B cell (primary cell): ENCODE results near the gene SLC24A1. TPM values are rescaled to one million over a fixed set of nuclear protein-coding genes. Genes with fewer than 3 reads are reported as not detected.

ENCODE experiments used
- ATAC-seq: fragments of 200-7000 bp; cut with Tn5 transposase; one replicate; pipeline ENCODE4 v1.10.0; 2021; ENCODE audit warnings: low read depth, mild to moderate bottlenecking, moderate number of reproducible peaks, moderate library complexity
- CTCF ChIA-PET: fragments of 350-600 bp; sonication (Branson Sonifier 250); formaldehyde crosslinking; loops from one replicate; lab custom pipeline; 2021; ENCODE audit warnings: antibody characterized with exemption, inconsistent platforms; lab: Charles Lee
- POLR2A ChIA-PET: fragments of 350-600 bp; sonication (Branson Sonifier 250); formaldehyde crosslinking; loops from one replicate; lab custom pipeline; 2021; ENCODE audit warnings: antibody characterized with exemption; lab: Charles Lee
- DNase-seq: peaks from one replicate; pipeline ENCODE4 v3.0.0; 2013
- H2AFZ ChIP-seq: 2 replicates; pipeline ENCODE4 v1.6.1; 2012; ENCODE audit warnings: mild to moderate bottlenecking, low read depth, low read length; ENCODE audit not compliant: insufficient read depth, poor library complexity, severe bottlenecking
- H3K27ac ChIP-seq, 2 donors: 1 replicate in 1 of 2; 2 replicates in 1 of 2; pipeline ENCODE4 v1.5.1; 2012 to 2013; ENCODE audit warnings: low read length in 2 of 2, mild to moderate bottlenecking in 2 of 2, moderate library complexity in 1 of 2
- H3K27me3 ChIP-seq, 4 experiments: fragments of 200-600 bp in 1 of 4; sonication (generic) in 1 of 4; replicated peaks in 1 of 4; 1 replicate in 2 of 4; 2 replicates in 2 of 4; pipeline versions ENCODE4 v1.6.1 to v1.7.0; 2013 to 2016; ENCODE audit warnings: low read length in 3 of 4, mild to moderate bottlenecking in 2 of 4, mixed read lengths in 1 of 4, moderate library complexity in 1 of 4; ENCODE audit not compliant: insufficient read depth in 4 of 4, control insufficient read depth in 3 of 4; ENCODE audit errors: control extremely low read depth in 1 of 4
- H3K36me3 ChIP-seq, 2 experiments: replicated peaks in 1 of 2; 1 replicate in 1 of 2; 2 replicates in 1 of 2; pipeline versions ENCODE4 v1.6.1 to v1.7.1; 2013; ENCODE audit warnings: low read length in 1 of 2; ENCODE audit not compliant: insufficient read depth in 2 of 2, control insufficient read depth in 1 of 2; ENCODE audit errors: control extremely low read depth in 1 of 2, extremely low read depth in 1 of 2
- H3K4me1 ChIP-seq, 2 donors: fragments of 200-600 bp in 1 of 2; sonication (generic) in 1 of 2; 1 replicate in 1 of 2; 2 replicates in 1 of 2; pipeline versions ENCODE4 v1.5.1 to v1.6.1; 2013 to 2017; ENCODE audit warnings: low read length in 2 of 2; ENCODE audit not compliant: control insufficient read depth in 2 of 2, insufficient read depth in 2 of 2
- H3K4me2 ChIP-seq: replicated peaks from 2 replicates; pipeline ENCODE3; 2012; ENCODE audit warnings: mild to moderate bottlenecking, low read depth, low read length; ENCODE audit not compliant: poor library complexity, severe bottlenecking
- H3K4me3 ChIP-seq, 5 experiments: fragments of 200-600 bp in 1 of 5; sonication (generic) in 1 of 5; 1 replicate in 3 of 5; 2 replicates in 2 of 5; pipeline versions ENCODE4 v1.5.1 to v1.7.0; 2011 to 2016; ENCODE audit warnings: low read length in 4 of 5, mild to moderate bottlenecking in 4 of 5, low read depth in 2 of 5, control low read depth in 1 of 5, moderate library complexity in 1 of 5; ENCODE audit not compliant: insufficient read depth in 1 of 5; ENCODE audit errors: control extremely low read depth in 1 of 5, extremely low read depth in 1 of 5
- H3K79me2 ChIP-seq: fragments of 200-600 bp; sonication (generic); one replicate; pipeline ENCODE4 v1.6.0; 2016; ENCODE audit warnings: low read length; ENCODE audit not compliant: control insufficient read depth, insufficient read depth
- H3K9ac ChIP-seq: fragments of 200-600 bp; sonication (generic); 2 replicates; pipeline ENCODE4 v1.6.1; 2017; ENCODE audit warnings: mild to moderate bottlenecking, low read length, moderate library complexity
- H3K9me3 ChIP-seq, 3 donors: one replicate each; pipeline versions ENCODE4 v1.6.1 to v1.7.1; 2013; ENCODE audit warnings: low read length in 2 of 3; ENCODE audit not compliant: control insufficient read depth in 2 of 3, insufficient read depth in 1 of 3; ENCODE audit errors: control extremely low read depth in 1 of 3
- H4K20me1 ChIP-seq: 2 replicates; pipeline ENCODE4 v1.6.0; 2012; ENCODE audit warnings: mild to moderate bottlenecking, low read length; ENCODE audit not compliant: insufficient read depth, control insufficient read depth, poor library complexity, severe bottlenecking
- H3K27ac Mint-ChIP-seq: one replicate; pipeline ENCODE4 v1.8.0; 2021; ENCODE audit warnings: mixed read lengths
- H3K27me3 Mint-ChIP-seq: one replicate; pipeline ENCODE4 v1.8.0; 2021; ENCODE audit warnings: mixed read lengths
- H3K4me1 Mint-ChIP-seq: one replicate; pipeline ENCODE4 v1.8.0; 2021; ENCODE audit warnings: mixed read lengths
- H3K4me3 Mint-ChIP-seq: one replicate; pipeline ENCODE4 v1.8.0; 2021; ENCODE audit warnings: mixed read lengths
- H3K9me3 Mint-ChIP-seq: one replicate; pipeline ENCODE4 v1.8.0; 2022; ENCODE audit warnings: mixed read lengths; ENCODE audit not compliant: insufficient read depth
- CTCF ChIP-seq: fragments of 200-600 bp; IDR thresholded peaks from one replicate; pipeline ENCODE4 v1.8.0; 2022; ENCODE audit warnings: antibody characterized with exemption, mild to moderate bottlenecking
- EZH2 ChIP-seq: IDR thresholded peaks from 2 replicates; pipeline ENCODE4 v1.6.1; 2012; ENCODE audit warnings: borderline replicate concordance, low read depth, mild to moderate bottlenecking, moderate library complexity, low read length; ENCODE audit not compliant: insufficient read depth, poor library complexity, severe bottlenecking
- WGBS: methylation state at CpG from one replicate; pipeline ENCODE4 v1.1.5; 2013; ENCODE audit warnings: missing lambda C conversion rate; ENCODE audit not compliant: insufficient coverage; 5-methylcytosine and 5-hydroxymethylcytosine counted together
- intact Hi-C: fragments of 100-400 bp; cut with micrococcal nuclease; formaldehyde crosslinking; loops from one replicate; pipeline ENCODE4 v1.10.0; 2022
- polyA plus RNA-seq: library from polyadenylated mRNA; depleted of rRNA; stranded (reverse); fragments of >200 nt; gene quantifications from 2 replicates; pipeline ENCODE4 v1.2.3, GENCODE V29; 2012
- total RNA-seq, 2 donors: library from RNA; stranded (reverse); fragments of 120-200 nt in 1 of 2; gene quantifications; 1 replicate in 1 of 2; 2 replicates in 1 of 2; pipeline versions ENCODE4 v1.2.3 to v1.2.4, GENCODE V29; 2013 to 2022

The SLC24A1 gene
- total and polyA plus RNA-seq, 2 donors (not counting 1 experiment from before 2014, with no cell fraction given): 1.7 to 6.7 TPM

- H3K79me2 ChIP-seq: no peaks in the 10 kb centered on the region
- H3K27ac Mint-ChIP-seq: no peak overlapping the region
- no peaks in the 10 kb centered on the region for H3K4me1 ChIP-seq
- peak overlapping the region in 1 of 2 donors; percentile 8 for H3K27ac ChIP-seq
- no peaks in the 10 kb centered on the region for H3K4me1 Mint-ChIP-seq
- H3K9me3 ChIP-seq: no peaks in the 10 kb centered on the region
- peaks cover 9 to 50% of the 10 kb centered on the region in 2 experiments for H3K36me3 ChIP-seq
- H3K27me3 ChIP-seq: no peaks in the 10 kb centered on the region
- H2AFZ ChIP-seq: no peak overlapping the region
- H3K27me3 Mint-ChIP-seq: no peaks in the 10 kb centered on the region
- TF ChIP-seq CTCF: no peak
- TF ChIP-seq EZH2: no peak
- H3K4me2 ChIP-seq: no peak overlapping the region
- WGBS: no CpG with 5 or more reads among the region's 1 CpG
- ATAC-seq (no peak), DNase-seq (no peak)
- POLR2A ChIA-PET: no interaction called here
- intact Hi-C loops: no loop called here
- no peak overlapping the region for H3K4me3 Mint-ChIP-seq
- no peak overlapping the region for H3K4me3 ChIP-seq
- no peak overlapping the region for H3K9ac ChIP-seq
- CTCF ChIA-PET: interaction anchor here (1.5 kb wide), 1 partner anchor 151 kb away, joined by 4 read pairs; no protein-coding TSS in a partner anchor
- no peaks in the 10 kb centered on the region for H4K20me1 ChIP-seq
- H3K9me3 Mint-ChIP-seq: no peaks in the 10 kb centered on the region
These were observed 53.8 kb downstream of the SLC24A1 start for GRCh38 chr15:65675551-65675950.

DNA sequence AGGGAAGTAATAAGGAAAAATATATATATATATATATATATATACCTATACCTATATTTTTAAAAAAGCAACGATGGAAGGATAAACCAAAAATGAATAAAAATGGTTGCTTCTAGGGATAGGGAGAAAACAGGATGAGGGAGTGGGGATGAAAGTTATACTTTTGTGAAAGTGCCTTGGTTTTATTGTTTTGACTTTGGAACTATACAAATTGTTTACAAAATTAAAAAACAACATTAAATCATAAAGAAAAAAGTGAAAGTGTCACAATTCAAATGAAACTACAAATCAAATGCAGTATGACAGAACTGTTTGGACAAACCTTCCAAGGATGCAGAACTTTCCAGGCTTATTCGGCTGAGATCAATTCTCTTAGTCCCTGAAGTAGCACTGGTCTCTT lies 54.4 kb downstream of the SLC24A1 start:
- TF ChIP-seq CTCF: no peak
- TF ChIP-seq EZH2: no peak
- H3K9ac ChIP-seq: no peak overlapping the region
- no peaks in the 10 kb centered on the region for H3K4me1 ChIP-seq
- H3K36me3 ChIP-seq: peaks cover 5 to 44% of the 10 kb centered on the region in 2 experiments
- H3K79me2 ChIP-seq: no peaks in the 10 kb centered on the region
- H3K4me2 ChIP-seq: no peak overlapping the region
- H3K27me3 Mint-ChIP-seq: no peaks in the 10 kb centered on the region
- ChIA-PET CTCF (no interaction called here), POLR2A (no interaction called here)
- no peaks in the 10 kb centered on the region for H3K27me3 ChIP-seq
- no peaks in the 10 kb centered on the region for H3K9me3 Mint-ChIP-seq
- intact Hi-C loops: no loop called here
- no peak overlapping the region for H3K4me3 ChIP-seq
- no peaks in the 10 kb centered on the region for H4K20me1 ChIP-seq
- no peaks in the 10 kb centered on the region for H3K9me3 ChIP-seq
- no peak overlapping the region for H2AFZ ChIP-seq
- DNase-seq (no peak), ATAC-seq (no peak)
- no peak overlapping the region for H3K27ac Mint-ChIP-seq
- no peaks in the 10 kb centered on the region for H3K4me1 Mint-ChIP-seq
- H3K4me3 Mint-ChIP-seq: no peak overlapping the region
- no CpG with 5 or more reads among the region's 2 CpGs for WGBS
- H3K27ac ChIP-seq: no peak overlapping the region
